GM19240 (cell line): ENCODE data around the gene RDH16.
"Not testable (repeated sequence)": the region's sequence is repeated elsewhere in the genome, so short reads cannot be mapped to it uniquely, and the experiment has no call there.

Experiments
- DNase-seq: peaks from one replicate; pipeline ENCODE4 v3.0.0; 2011; ENCODE audit warnings: low spot score; ENCODE audit not compliant: insufficient read length

RDH16 gene

DNA sequence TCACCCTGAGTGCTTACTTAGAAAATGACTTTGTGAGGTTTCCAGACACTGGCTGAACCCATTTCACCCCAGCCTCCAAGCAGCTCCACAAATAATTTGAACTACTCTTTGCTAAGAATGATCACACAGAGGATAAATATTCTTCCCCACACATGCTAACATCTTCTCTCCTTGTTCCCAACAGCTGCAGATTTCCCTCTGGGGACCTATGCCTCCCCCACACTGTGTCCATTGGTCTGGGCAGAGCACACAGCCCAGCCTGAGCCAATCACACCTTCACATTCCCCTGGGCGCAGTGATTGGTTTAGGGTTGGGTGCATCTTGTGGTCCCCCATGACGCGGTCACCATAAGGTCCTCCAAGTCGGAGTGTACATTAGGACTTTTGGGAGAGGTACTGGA lies 30.1 kb downstream of the RDH16 start:
- no peak for DNase-seq

DNA sequence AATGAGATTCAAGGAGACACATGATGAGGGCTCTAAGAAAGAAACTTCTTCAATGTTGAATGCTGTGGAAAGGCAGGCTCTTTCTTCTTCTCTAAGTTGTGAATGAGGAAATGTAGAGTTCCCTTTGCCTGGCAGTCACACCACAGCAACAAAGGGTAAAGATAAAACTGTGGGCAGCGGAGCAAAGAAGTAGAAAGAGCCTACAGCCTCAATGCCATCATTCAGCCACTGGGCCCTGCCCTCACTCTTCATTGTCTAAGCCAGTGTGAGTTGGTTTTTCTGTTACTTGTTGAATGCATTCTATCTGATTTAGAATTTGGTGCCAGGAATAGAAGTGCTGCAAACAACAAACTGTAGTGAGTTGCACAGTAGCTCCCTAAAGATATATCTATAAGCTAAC lies 35.4 kb downstream of the RDH16 start:
- DNase-seq, result no peak

DNA sequence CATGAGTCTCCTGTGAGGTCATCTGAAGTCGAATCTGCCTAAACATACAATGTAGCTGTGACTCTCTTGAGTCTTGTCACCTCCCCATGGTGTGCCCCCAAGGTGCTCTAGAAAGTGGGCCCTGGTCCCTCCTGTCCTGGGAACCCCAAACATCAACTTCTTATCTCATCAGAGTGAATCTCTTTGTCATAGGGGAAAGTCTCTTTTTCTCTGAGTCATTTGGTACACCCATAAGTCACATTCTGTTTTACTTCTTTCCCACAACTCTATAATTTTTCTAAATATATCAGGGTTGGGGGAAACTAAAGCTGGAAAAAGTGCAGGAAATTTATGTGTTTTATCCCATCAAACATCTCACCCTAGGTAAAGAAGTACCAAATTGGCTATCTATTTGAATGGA lies 36.1 kb downstream of the RDH16 start:
- no peak for DNase-seq

DNA sequence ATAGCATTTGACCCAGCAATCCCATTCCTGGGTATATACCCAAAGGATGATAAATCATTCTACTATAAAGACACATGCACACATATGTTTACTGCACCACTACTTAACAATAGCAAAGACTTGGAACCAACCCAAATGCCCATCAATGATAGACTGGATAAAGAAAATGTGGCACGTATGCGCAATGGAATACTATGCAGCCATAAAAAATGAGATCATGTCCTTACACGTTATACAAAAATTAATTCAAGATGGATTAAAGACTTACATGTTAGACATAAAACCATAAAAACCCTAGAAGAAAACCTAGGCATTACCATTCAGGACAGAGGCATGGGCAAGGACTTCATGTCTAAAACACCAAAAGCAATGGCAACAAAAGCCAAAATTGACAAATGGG lies 39.3 kb downstream of the RDH16 start:
- not testable (repeated sequence) for DNase-seq

DNA sequence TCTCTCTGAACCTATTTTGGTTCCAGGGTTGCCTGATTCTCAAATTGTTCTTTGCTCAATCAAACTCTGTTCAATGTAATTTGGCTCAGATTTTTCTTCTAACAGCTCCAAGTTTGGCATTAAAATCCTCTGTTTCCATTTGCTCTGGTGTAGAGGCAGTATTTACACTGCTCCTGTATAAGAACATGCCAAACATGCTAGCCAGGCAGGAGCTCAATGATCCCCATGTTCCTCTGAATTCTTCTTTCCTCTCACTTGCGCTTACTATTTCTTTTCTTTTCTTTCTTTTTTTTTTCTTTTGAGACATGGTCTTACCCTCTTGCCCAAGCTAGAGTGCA lies 40.4 kb downstream of the RDH16 start:
- no peak for DNase-seq

DNA sequence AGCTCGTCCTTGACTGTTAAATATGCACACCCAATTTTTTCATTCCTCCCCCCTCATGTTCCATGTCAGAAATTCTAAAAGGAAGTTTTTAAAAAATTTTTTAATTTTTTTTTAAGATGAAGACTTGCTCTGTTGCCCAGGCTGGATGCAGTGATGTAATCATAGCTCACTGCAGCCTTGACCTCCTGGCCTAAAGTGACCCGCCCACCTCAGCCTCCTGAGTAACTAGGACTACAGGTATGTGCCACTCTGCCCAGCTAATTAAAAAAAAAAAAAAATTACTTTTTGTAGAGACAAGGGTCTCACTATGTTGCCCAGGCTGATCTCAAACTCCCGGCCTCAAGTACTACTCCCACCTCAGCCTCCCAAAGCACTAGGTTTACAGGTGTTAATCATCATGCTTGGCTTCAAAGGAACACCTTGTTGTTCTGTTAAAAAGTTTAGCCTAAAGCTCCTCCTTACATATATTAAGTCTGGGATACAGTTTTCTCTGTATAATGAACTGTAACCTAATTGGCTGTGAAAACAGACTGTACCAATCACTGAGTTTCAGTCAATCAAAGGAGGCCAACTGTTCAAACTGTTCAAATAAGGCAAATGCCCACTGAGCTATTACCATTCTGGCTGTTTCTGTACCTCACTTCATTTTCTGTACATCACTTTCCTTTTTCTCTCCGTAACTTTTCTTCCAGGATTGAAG lies 41.0 kb downstream of the RDH16 start:
- no peak for DNase-seq

DNA sequence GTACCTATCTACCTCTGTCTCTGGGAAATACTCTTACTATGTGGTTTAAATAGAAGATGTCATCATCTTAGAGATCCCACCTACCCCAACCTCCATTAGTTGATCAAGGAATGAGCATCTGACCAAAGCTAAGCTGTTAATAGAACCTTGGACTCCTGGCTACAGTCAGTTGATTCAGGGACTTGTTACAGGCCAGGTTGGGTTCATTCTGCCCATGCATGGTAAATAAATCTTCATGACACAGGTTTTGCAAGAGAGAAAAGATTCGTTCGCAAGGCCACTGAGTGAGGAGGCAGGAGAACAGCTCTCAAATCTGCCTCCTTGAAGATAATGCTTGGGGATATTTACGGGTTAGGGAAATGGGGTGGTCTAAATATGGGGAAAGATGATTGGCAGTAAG lies 42.7 kb downstream of the RDH16 start:
- no peak for DNase-seq

DNA sequence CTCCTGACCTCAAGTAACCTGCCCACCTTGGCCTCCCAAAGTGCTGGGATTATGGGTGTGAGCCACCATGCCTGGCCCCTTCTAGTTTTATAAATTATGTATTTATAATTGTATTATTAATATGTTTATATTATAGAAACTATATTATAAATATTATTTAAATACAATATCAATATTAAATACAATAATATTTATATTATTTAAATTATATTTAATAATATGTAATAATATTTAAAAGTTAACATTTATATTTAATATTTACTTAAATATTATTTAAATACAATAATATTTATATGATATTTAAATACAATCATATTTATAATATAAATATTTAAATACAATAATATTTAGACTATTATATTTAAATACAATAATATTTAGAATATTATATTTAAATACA lies 43.2 kb downstream of the RDH16 start:
- no peak for DNase-seq

DNA sequence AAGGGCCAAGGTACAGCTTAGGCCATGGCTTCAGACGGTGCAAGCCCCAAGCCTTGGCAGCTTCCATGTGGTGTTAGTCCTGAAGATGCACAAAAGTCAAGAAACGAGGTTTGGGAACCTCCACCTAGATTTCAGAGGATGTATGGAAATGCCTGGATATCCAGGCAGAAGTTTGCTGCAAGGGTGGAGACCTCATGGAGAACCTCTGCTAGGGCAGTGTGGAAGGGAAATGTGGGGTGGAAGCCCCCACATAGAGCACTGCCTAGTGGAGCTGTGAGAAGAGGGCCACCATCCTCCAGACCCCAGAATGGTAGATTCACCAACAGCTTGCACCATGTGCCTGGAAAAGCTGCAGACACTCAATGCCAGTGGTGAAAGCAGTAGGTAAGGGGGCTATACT lies 48.0 kb downstream of the RDH16 start:
- not testable (repeated sequence) for DNase-seq

DNA sequence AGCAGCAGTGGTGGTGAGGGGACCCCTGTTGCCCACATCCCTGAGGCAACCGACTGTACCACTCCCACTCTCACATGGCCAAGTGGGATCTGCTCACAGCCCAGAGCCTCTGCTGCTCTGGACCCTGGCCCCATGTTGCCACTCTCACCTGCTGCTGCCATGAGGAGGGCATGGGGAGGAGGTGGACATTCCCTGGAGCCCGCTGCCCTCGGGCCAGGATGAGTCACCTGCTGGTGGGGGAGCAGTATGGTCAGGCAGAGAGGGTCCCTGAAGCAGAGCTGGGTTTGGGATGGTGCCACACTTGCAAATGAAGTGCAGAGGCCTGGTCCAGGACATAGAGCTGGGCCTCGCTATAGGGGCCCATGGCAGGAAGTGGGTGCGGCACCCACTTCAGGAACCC lies 49.3 kb downstream of the RDH16 start:
- no peak for DNase-seq

DNA sequence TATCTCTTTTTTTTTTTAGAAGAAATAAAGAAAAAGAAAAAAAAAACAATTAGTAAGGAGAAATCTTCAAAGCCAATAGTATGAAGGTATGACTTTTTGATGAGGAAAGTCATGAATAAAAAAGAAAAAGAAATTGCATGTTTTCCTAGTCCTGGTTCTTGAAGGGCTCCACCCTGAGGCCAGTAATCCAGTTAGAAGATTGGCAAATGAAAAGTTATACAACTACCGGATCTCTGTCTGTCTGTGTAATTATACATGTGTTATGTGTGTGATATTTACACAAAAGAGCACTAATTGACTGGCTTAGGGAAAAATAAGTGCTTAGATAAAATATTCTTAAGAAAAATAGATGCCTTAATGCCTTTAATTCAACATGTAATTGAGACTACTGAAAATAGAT lies 51.6 kb downstream of the RDH16 start:
- no peak for DNase-seq

DNA sequence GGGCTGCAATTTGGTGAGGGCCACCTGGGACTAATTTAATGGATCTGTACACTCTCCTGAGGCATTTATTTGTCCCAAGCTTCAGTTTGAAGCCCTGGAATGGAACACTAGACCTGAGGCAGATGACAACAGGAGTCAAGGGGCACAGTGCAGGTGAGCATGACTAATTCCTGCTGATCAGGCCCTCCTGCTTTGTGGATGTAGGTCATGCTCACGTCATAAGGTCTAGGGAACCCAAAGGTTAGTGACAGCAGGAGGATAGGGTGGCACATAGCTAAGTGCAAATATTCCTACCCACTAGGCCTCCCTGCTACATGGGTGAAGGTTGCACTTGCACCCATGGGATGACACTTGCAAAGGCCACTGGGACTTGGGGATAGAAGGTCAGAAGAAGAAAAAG lies 54.0 kb downstream of the RDH16 start:
- DNase-seq, result no peak
